ENCODE results near the gene EWSR1. TPM values are rescaled to one million over a fixed set of nuclear protein-coding genes. Genes with fewer than 3 reads are reported as not detected.

Gene EWSR1
- total RNA-seq, 1 donor from 2014 or later: 120 TPM

DNA sequence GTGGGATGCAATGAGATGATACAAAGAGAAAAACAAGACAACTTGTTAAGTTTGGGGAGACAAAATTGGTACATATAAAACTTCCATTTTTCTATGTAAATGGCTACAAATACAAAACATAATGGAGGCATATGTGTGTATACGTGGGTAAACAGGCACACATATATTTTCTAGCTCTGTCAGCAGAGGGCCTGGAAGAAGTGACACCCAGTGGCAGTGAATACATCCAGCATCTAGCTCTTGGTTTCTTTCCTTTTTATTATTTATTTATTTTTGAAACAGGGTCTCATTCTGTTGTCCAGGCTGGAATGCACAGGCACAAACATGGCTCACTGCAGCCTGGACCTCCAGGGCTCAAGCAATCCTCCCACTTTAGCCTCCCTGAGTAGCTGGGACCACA is 52.5 kb downstream of the EWSR1 start:
- no peak for DNase-seq

DNA sequence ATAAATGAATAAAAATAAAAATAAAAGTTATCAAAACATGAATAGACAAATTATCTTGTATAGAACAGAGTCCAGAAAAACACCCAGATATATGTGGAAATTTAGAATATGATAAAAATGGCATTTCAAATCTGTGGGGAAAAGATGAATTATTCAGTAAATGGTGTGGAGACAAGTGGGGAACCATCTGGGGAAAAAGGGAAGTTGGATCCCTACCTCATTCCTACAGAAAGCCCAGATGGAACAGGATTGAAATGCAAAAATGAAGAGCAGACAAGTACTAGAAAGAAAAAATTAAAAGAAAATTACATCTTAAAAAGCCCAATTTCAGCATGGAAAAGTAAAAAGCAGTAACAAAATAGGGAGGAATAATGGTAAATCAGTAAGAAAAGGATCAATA is 55.6 kb downstream of the EWSR1 start:
- no peak for DNase-seq

DNA sequence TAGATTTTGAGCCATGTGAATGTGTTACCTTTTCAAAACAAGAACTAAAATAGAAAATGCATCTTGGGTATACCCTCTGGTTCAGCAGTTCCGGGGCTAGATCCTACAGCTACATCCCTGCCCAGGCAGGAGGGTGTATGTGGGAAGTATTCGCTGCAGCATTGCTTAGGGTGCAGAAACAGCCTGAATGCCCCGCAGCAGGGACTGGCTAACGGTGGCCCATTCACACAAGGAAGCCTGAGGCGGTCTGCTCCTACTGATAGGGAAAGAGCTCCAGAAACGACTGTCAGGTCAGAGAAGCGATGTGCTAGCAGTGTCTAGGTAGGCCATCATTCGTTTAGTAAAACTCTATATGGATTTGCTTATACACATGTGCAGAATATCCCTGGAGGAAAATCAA is 57.3 kb downstream of the EWSR1 start:
- DNase-seq: no peak

DNA sequence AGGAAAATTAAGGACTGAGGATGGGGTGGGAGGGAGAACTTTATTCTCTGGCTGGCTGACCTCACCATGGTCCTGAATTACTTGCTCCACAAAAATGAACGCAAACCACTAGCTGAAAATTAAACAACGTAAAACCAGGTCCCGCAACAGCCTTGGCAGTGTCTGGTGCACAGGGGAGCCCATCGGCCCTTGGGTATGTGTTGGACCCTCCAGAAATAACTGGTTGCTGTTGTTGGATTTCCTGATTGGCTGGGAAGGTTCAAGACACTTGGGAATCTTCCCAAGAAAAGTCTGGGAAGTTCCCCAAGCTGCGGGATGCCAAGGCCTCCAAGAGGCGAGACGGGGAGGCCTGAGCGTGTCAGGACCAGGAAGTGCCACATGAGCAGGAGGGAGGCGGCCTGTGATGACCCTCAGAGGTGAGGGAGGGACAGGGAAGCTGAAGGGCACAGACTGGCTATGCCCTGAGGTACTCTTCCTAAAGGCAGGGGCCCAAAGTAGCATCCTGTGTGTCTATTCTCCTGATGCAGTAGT is 57.8 kb downstream of the EWSR1 start:
- no peak for DNase-seq

DNA sequence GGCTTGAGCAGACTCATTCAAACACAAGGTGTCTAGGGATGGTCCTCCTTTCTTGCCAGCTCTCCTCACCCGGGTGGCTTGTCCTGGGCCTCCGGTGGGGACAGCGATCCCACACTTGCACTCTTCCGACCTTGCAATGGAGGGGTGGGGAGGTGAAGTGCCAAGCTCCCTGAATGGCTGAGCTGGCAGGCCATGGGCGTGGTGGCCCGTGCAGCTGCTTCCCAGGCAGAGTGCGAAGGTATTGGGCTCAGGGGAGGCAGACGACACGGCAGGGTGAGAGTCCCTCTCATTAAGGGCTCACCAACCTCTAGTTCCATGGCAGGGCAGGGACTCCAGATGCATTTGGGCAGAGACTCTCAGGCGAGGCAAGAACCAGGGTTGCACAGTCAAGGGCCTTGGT is 58.4 kb downstream of the EWSR1 start:
- no peak for DNase-seq

DNA sequence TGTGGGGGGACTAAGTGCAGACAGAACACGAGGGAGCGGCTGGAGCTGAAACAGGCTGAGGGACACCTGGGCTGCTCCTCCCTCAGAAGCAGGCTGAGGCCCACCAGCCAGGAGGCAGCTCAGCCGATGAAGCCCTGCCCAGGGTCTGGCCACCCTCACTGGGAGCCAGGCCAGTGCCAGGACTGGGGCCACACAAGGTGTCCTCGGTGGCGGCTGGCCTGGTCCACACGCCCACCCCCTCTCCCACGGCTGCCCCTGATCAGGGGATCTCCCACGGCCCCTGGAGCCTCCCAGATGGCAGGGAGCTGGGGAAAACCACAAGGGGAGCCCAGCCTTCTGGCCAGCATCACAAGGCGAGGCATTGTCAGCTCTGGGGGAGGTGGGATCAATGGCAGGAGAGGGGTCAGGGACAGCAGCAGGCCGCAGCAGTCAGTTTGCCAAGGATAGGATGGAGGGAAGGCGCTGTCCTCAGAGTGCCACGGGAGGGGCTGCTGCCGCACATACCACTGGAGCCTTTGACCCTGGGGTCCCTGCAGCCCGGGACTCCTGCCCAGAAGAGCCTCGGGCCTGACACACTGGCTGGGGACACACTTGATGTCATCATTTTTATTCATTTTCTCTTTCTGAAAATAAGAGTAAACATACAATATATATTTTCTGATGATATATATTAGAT is 59.2 kb downstream of the EWSR1 start:
- DNase-seq: no peak

DNA sequence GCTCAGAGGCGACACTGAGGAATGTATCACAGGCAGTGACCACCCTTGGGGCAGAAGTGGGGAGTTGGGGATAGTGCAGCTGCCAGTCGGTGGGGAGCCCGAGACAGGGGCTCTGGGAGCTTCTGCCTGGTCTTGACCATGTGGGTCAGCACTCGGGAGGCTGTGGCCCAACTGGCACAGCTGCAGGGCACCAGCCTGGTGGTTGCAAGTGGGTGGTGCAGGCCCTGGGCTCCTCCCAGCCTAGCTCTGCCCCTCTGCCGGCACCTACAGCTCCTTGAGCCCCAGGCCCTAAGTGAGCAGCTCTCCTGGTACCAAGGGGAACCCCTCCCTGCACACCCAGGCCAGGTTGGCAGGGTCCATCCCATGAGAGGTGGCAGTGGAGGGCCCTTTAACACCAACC is 60.0 kb downstream of the EWSR1 start:
- no peak for DNase-seq

DNA sequence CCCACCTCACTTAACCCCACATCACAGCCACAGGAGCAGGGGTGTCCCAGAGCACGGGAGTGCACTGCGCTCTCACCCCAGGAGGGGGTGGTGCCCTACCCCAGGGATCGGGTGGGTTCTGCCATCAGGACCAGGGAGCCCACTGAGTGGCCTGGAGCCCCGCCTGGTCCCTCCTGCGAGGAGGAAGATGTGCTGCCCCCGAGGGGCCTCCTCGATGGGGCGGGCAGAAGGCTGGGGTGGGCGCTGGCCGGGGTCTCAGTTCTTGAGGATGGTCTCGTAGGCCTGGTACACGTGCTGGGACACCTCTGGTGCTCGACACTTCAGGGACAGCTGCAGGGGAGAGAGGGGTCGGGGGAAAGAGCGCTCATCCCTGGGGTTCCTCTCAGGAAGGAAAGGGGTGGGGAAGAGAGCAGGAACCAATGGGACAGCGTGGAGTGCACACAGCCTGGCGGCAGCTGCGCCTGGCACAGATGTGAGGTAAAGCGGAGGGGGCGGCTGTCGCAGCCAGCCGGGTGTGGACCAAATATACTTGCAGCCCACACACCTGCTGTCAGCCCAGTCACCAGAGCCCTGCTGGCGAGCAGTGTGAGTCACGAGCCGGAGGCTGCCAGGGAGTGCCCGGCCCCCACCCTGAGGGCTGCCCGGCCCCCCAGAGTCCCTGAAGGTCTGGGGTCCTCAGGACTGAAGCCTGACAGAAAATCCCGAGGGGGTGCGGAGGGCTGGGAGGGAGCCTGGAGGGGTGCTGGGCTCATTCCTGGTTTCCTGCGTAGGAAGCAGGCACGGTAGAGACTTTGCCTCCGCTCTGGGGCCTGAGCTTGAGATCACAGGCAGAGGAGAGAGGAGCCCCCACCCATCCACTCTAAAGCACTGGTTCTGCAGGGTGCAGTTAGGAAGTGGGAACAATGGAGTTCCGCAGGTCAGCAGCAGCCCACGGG is 60.8 kb downstream of the EWSR1 start:
- peak; percentile 93 for DNase-seq

DNA sequence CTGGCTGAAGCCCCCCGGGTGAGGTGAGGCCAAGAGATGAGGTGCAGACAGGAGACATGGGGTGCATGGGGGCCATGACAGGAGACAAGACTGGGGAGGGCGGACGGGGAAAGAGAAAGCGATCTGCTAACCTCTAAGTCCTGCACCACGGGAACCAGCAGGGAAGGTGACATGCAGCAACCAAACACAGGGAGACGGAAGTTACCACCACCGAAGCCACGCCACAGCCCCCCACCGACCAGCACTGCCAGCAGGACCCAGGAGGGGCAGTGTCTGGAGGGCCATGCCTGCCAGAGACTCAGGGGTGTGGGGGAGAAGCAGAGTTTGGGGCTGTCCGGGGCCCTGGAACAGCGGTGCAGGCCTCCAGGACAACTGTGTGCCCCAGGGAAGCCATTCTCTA is 61.5 kb downstream of the EWSR1 start:
- DNase-seq: no peak

DNA sequence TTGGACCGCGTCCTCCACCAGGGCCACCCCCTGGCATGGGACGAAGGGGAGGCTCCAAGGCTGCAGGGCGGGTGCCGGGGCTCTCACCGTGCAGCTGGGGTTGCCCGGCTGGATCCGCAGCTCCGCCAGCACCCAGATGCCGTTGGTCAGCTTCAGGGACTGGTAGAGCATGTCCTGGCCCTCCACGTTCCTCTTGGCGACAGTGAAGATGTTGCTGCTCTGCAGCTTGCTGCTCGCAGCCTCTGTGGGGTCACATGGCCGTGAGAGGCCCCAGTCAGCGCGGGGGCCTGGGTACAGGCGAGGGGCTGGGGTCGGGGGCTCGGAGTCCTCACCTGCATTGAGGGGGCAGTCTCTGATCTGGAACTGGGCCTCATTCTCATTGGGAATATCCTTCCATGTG is 62.2 kb downstream of the EWSR1 start:
- no peak for DNase-seq

DNA sequence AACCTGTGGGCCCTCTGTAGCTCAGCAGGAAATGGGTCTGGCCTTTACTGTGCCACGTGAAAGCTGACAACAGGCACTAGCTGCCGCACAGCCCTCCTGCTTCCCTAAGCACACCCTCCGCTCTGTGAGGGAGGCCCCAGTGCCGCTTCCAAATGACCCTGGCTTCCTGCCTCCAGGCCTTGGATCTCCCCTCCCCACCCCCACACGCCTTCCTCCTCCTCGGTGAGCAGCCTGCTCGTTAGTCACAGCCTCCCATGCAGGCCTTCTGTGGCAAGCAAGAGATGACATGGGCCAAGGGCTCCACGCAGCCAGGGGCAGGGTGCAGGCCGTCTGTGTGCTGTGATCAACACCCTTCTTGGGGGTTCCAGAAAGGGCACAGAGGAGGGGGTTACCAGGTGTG is 62.7 kb downstream of the EWSR1 start:
- DNase-seq: no peak

DNA sequence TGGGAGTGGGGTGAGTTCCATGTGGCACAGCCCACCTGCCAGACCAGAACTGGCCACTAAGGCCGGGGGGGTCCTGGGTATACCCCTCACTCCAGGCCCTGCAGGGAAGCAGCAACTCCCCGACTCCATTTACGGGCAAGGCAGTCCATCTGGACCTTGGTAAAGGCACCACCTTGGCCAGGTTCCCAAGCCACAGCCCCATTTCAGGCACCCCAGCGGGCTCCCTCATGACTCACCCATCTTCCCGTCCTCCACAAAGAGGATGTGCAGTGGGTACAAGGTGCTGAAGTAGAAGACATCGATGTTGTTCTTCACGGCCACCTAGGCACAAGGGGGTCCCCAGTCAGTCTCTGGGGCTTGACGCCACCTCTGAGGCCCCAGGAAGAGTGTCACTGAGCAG is 63.1 kb downstream of the EWSR1 start:
- DNase-seq: no peak

DNA sequence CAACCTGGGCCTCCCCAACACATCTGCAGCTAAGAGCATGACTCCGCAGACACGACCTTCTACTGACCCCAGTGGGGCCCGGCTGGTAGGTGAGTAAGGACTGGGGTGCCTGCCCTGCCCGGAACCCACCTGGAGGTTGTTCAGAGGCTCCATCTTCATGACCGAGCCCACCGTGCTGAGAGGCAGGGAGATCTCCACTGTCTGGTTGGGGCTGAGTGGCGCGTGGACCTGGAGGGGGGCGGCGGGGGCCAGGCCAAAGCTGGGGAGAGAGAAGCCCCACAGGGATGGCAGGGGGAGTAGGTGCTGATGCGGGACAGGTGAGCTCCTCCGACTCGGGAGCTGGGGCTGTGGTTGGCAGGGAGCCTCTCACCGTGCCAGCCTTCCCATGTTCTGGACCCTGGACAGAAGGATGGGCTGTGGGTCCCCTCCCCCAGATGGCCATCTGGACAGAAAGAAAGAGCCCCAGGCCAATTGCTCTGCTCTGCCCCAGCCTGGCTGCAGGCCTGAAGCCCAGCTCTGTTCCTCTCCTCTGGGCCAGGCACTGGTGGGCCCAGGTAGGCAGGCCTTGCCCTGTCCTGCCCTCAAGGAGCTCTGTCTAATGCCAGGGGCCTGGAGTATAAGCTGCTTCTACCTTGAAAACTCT is 63.7 kb downstream of the EWSR1 start:
- no peak for DNase-seq

DNA sequence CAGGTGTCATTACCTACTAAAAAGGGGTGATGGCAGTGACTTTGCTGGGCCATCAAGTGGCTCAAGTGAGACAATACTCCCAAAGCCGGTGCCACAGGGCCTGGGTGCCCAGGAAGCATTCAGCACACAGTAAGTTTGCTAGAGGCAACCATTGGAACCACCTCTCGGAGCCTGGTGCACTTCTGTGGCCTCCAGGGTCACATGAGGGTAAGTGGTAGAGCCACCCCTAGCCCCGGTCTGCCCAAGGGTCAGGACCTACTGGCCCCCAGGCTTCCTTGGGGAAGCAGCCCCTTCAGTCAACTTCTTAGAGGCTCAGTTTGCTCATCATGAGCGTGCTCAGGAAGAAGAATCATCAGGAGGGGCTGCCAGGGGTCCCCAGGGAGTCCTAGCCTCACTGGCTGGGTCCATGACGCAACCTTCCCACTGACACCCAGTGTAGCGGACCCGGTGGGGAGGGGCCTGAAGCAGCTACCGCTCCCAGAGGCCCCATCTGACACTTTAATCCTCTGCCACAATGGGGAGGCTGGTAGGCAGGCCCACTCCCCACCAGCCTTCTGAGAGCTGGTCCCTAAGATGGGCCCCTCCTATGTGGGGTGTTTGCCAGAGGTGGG is 64.9 kb downstream of the EWSR1 start:
- DNase-seq: no peak

DNA sequence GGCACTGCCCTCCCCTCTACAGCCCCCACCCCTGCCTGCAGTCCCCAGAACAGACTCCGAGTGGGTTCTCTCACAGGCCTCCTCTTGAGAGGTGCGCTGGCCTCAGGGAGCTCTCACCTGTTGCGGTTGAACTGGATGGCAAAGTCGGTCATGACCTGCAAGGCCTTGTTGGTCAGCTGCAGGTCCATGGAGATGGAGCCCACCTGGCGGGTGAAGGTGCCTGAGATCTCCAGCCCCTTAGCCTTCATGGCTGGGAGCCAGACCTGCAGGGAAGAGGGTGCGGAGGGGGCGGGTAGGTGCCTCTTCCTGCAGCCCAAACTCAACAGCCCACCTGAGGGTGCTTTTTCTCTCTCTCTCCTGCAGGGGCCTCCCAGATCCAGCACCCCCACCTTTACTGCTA is 66.1 kb downstream of the EWSR1 start:
- no peak for DNase-seq

DNA sequence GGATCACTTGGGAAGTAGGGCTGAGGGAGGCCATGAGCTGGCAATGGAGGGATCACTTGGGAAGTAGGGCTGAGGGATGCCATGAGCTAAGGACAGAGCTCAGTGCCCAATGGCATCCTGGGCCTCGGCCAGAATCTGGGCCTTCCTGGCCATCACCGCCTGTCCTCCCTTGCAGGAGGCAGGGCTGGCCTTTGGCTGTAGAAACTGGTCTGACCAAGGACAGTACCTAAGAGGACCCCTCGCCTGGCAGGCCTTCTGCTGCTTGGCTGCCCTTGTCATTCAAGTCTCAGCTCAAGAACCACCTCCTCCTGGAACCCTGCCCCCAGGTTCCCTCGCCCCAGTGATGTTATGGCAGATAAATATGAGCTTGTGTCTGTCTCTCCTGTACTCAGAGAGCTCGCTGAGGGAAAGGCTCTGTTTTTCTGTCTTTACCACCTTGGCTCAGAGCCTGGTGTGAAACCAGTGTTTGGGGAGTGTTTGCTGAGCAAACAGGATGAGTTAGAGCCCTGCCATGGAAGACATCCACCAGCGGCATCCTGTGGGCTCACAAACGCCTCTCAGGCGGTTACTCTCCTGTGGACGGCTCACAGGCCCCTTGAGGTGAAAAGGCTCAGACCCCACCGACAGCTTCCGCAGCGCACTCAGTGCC is 66.8 kb downstream of the EWSR1 start:
- no peak for DNase-seq

DNA sequence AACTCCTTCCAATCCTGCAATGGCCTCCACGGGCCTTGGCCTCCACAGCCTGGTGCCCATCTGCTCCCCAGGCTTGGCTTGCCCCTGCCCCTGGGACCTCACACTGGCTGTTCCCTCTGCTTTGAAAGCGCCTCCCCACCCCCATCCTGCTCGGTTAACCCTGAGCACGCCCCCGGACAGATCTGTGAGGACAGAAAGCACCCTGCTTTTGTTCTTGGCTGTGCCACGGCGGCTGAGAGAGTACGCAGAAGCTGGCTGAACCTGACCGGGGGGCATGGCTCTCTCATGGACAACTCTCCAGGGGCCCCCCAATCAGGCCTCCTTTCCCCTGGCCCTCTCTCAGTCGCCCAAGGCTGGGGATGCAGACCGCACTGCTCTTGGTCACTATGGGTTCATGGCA is 67.6 kb downstream of the EWSR1 start:
- no peak for DNase-seq

DNA sequence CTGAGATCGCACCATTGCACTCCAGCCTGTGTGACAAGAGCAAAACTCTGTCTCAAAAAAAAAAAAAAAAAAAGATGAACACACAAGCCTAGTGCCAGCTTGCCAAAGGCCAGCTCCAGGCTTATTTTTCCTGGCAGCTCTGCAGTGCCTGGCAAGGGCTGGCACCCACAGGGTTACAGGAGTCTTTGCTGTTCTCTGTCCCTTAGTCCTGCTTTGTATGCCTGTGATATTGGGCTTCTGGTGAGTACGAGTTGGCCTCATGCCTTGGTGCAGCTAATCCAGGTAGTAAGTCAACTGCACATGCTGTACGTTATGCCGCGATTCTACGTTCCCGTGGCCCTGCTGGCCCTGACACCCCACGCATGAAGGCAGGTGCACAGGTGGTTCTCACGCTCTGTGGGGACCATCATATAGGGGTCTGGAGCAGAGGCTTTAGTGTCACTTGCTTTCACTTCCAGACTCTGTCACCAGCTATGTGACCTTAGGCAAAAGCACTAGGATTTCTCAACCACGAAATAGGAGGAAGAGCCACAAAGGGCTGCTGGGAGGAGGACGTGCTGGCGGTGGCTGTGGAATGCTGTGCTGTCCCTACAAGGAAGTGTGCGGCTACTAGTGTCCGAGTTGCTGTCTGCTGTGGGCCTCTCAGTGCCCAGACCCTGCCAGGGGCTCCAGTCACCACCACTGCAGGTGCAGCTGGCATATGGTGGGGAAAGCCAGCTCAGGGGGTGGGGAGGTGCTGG is 68.9 kb downstream of the EWSR1 start:
- no peak for DNase-seq

DNA sequence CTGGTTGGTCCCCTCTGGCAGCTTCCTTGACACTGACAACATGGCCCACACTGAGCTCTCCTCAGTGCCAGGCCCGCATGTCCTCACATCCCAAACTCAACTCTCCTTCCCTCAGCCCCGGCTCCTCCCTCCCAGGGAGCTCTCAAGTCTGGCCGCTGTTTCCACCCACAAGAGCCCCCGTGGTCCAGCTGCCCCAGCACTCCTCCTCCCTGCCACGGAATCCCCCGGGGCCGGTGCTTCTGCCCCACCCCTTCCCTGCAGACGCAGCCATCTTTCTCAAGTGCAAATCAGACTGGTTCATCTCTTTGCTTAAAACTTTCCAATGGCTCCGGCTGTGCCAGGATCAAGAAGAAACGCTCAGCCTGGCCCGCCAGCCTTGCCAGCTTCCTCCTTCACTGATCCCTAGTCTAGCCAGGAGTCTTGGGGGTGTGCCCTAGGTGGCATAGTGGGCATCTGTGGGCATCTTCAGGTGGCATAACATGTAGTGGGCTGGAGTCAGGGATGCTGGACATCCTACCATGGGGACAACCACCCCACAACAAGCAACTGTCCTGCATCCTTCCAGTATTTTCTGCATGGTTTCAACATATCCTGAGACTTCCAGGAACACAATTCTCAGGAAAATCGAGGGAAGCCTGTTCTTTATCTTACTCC is 69.7 kb downstream of the EWSR1 start:
- DNase-seq: no peak

DNA sequence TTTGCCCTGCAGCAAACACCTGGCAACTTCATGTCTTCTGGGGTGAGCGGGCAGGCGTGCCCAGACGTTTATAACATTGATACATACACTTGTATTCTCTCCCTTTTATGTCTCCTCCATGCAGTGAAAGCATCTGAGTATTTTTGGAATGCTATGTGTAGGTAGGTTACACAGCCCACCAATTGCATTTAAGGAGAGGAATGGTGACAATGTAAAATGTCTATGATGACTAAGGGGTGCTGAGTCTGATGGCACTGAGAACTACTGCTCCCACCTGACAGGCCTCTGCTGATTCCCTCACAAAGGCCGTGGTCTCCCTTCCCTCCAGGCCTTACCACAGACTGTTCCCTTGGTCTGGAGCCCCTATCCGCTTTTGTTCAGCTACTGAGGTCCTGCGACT is 70.3 kb downstream of the EWSR1 start:
- DNase-seq: no peak
